ENCODE data around the gene CDK5R2.

- TF ChIP-seq, protein P1, sequence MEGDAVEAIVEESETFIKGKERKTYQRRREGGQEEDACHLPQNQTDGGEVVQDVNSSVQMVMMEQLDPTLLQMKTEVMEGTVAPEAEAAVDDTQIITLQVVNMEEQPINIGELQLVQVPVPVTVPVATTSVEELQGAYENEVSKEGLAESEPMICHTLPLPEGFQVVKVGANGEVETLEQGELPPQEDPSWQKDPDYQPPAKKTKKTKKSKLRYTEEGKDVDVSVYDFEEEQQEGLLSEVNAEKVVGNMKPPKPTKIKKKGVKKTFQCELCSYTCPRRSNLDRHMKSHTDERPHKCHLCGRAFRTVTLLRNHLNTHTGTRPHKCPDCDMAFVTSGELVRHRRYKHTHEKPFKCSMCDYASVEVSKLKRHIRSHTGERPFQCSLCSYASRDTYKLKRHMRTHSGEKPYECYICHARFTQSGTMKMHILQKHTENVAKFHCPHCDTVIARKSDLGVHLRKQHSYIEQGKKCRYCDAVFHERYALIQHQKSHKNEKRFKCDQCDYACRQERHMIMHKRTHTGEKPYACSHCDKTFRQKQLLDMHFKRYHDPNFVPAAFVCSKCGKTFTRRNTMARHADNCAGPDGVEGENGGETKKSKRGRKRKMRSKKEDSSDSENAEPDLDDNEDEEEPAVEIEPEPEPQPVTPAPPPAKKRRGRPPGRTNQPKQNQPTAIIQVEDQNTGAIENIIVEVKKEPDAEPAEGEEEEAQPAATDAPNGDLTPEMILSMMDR (IDR thresholded peaks at IDR 0.05): no peak
- no peak for TF ChIP-seq POLR2A (IDR thresholded peaks at IDR 0.05)
- TF ChIP-seq POLR2AphosphoS5 (IDR thresholded peaks at IDR 0.05): no peak
- TF ChIP-seq EP300 (IDR thresholded peaks at IDR 0.05): no peak
Measured at GRCh38 chr2:218959761-218960308, 369 bp downstream of the CDK5R2 start.
